ENCODE results near the gene B9D1. TPM values are rescaled to one million over a fixed set of nuclear protein-coding genes. Genes with fewer than 3 reads are reported as not detected.

The B9D1 gene
- total RNA-seq, 1 donor from 2014 or later, result 12.4 TPM

GRCh38 chr17:19402171-19402570 lies 39.6 kb upstream of the B9D1 start:
- no peak overlapping the region for H3K4me3 ChIP-seq (ENCODE audit: low read depth, low read length)
- FAIRE-seq, result no peak
- no peak for TF ChIP-seq CTCF (IDR thresholded peaks at IDR 0.05; ENCODE audit: insufficient read depth, low read length, severe bottlenecking)
- H3K27me3 ChIP-seq (ENCODE audit: control insufficient read depth, insufficient read depth, low read length), result no peaks in the 10 kb centered on the region
- no peaks in the 10 kb centered on the region for H3K36me3 ChIP-seq (ENCODE audit: control insufficient read depth, insufficient read depth, low read length)
- no peak for DNase-seq (ENCODE audit: low read depth)

GRCh38 chr17:19401321-19402010 lies 38.9 kb upstream of the B9D1 start:
- H3K36me3 ChIP-seq (ENCODE audit: control insufficient read depth, insufficient read depth, low read length), result no peaks in the 10 kb centered on the region
- no peaks in the 10 kb centered on the region for H3K27me3 ChIP-seq (ENCODE audit: control insufficient read depth, insufficient read depth, low read length)
- DNase-seq (ENCODE audit: low read depth) (no peak), FAIRE-seq (no peak)
- TF ChIP-seq CTCF (IDR thresholded peaks at IDR 0.05; ENCODE audit: insufficient read depth, low read length, severe bottlenecking), result no peak
- H3K4me3 ChIP-seq (ENCODE audit: low read depth, low read length), result no peak overlapping the region

- Histone ChIP-seq H3K36me3 (ENCODE audit: control insufficient read depth, insufficient read depth, low read length) (no peaks in the 10 kb centered on the region), H3K27me3 (ENCODE audit: control insufficient read depth, insufficient read depth, low read length) (no peaks in the 10 kb centered on the region), H3K4me3 (ENCODE audit: low read depth, low read length) (no peak overlapping the region)
- no peak for DNase-seq (ENCODE audit: low read depth)
- no peak for TF ChIP-seq CTCF (IDR thresholded peaks at IDR 0.05; ENCODE audit: insufficient read depth, low read length, severe bottlenecking)
- FAIRE-seq, result peak; percentile 70
Measured at GRCh38 chr17:19399750-19400450, 37.4 kb upstream of the B9D1 start.

GRCh38 chr17:19398301-19399181 lies 36.0 kb upstream of the B9D1 start:
- Histone ChIP-seq H3K4me3 (ENCODE audit: low read depth, low read length) (no peak overlapping the region), H3K36me3 (ENCODE audit: control insufficient read depth, insufficient read depth, low read length) (no peaks in the 10 kb centered on the region), H3K27me3 (ENCODE audit: control insufficient read depth, insufficient read depth, low read length) (no peaks in the 10 kb centered on the region)
- no peak for TF ChIP-seq CTCF (IDR thresholded peaks at IDR 0.05; ENCODE audit: insufficient read depth, low read length, severe bottlenecking)
- peak; percentile 86 for DNase-seq (ENCODE audit: low read depth)
- FAIRE-seq, result peak; percentile 50

- Histone ChIP-seq H3K27me3 (ENCODE audit: control insufficient read depth, insufficient read depth, low read length) (no peaks in the 10 kb centered on the region), H3K36me3 (ENCODE audit: control insufficient read depth, insufficient read depth, low read length) (no peaks in the 10 kb centered on the region), H3K4me3 (ENCODE audit: low read depth, low read length) (no peak overlapping the region)
- TF ChIP-seq CTCF (IDR thresholded peaks at IDR 0.05; ENCODE audit: insufficient read depth, low read length, severe bottlenecking), result peak; percentile 41
- peak; percentile 62 for FAIRE-seq
- peak; percentile 64 for DNase-seq (ENCODE audit: low read depth)
Measured at GRCh38 chr17:19397556-19398041, 35.1 kb upstream of the B9D1 start.

All from bronchial epithelial cell (primary cell).